CD4-positive, alpha-beta T cell (primary cell): ENCODE measurements around the gene TAF4. TPM values are rescaled to one million over a fixed set of nuclear protein-coding genes. Genes with fewer than 3 reads are reported as not detected.
A peak's percentile ranks its signal among the peaks of the same experiment; 100 is the strongest.
"Not testable (repeated sequence)": the region's sequence is repeated elsewhere in the genome, so short reads cannot be mapped to it uniquely, and the experiment has no call there.

Experiments
- ATAC-seq: fragments of 200-7000 bp; cut with Tn5 transposase; one replicate; pipeline ENCODE4 v1.10.0; 2022; ENCODE audit warnings: mild to moderate bottlenecking; ENCODE audit not compliant: poor library complexity
- CTCF ChIA-PET: fragments of 350-600 bp; sonication (Branson Sonifier 250); formaldehyde crosslinking; loops from one replicate; lab custom pipeline; 2021; ENCODE audit warnings: antibody characterized with exemption, inconsistent platforms; lab: Charles Lee
- POLR2A ChIA-PET: fragments of 350-600 bp; sonication (Branson Sonifier 250); formaldehyde crosslinking; loops from one replicate; lab custom pipeline; 2021; ENCODE audit warnings: antibody characterized with exemption, inconsistent platforms; lab: Charles Lee
- DNase-seq, 14 experiments: peaks; one replicate each; pipeline ENCODE4 v3.0.0-alpha.2; 2013 to 2020; ENCODE audit warnings: mixed read lengths in 2 of 14
- H3K27ac ChIP-seq, 2 donors: one replicate each; pipeline versions ENCODE4 v1.5.1 to v1.7.0; 2013; ENCODE audit warnings: low read length in 2 of 2, low read depth in 1 of 2, mild to moderate bottlenecking in 1 of 2
- H3K27me3 ChIP-seq, 2 experiments: 1 replicate in 1 of 2; 2 replicates in 1 of 2; pipeline versions ENCODE4 v1.6.1 to v1.7.0; 2013; ENCODE audit warnings: low read length in 2 of 2, control low read depth in 1 of 2, mild to moderate bottlenecking in 1 of 2, moderate library complexity in 1 of 2; ENCODE audit not compliant: insufficient read depth in 2 of 2, control insufficient read depth in 1 of 2
- H3K36me3 ChIP-seq: one replicate; pipeline ENCODE4 v1.6.1; 2013; ENCODE audit warnings: low read length, control low read depth; ENCODE audit not compliant: insufficient read depth
- H3K4me1 ChIP-seq: one replicate; pipeline ENCODE4 v1.6.1; 2013; ENCODE audit warnings: low read length, control low read depth; ENCODE audit not compliant: insufficient read depth
- H3K4me3 ChIP-seq: one replicate; pipeline ENCODE4 v1.5.1; 2013; ENCODE audit warnings: mild to moderate bottlenecking, low read length, moderate library complexity
- H3K9me3 ChIP-seq, 2 experiments: 1 replicate in 1 of 2; 2 replicates in 1 of 2; pipeline versions ENCODE4 v1.6.1 to v1.7.0; 2013; ENCODE audit warnings: low read length in 2 of 2, mild to moderate bottlenecking in 2 of 2, control low read depth in 1 of 2, moderate library complexity in 1 of 2; ENCODE audit not compliant: control insufficient read depth in 1 of 2, insufficient read depth in 1 of 2
- H3K27ac Mint-ChIP-seq: one replicate; pipeline ENCODE4 v1.8.0; 2020; ENCODE audit warnings: mixed read lengths
- H3K27me3 Mint-ChIP-seq: one replicate; pipeline ENCODE4 v1.8.0; 2021; ENCODE audit warnings: mixed read lengths
- H3K36me3 Mint-ChIP-seq: one replicate; pipeline ENCODE4 v1.8.0; 2021; ENCODE audit warnings: low read depth, mixed read lengths
- H3K4me1 Mint-ChIP-seq: one replicate; pipeline ENCODE4 v1.8.0; 2021; ENCODE audit warnings: low read depth, mixed read lengths
- H3K4me3 Mint-ChIP-seq: one replicate; pipeline ENCODE4 v1.8.0; 2020; ENCODE audit warnings: mild to moderate bottlenecking, mixed read lengths
- H3K9me3 Mint-ChIP-seq: one replicate; pipeline ENCODE4 v1.8.0; 2020; ENCODE audit warnings: mixed read lengths
- CTCF ChIP-seq: fragments of 200-600 bp; IDR thresholded peaks from one replicate; pipeline ENCODE4 v1.8.0; 2022; ENCODE audit warnings: antibody characterized with exemption, mild to moderate bottlenecking
- intact Hi-C, 2 experiments: fragments of 100-400 bp; cut with DNase I in 1 of 2; cut with micrococcal nuclease in 1 of 2; formaldehyde crosslinking; loops; one replicate each; pipeline versions ENCODE4 v1.15.1 to v1.9.0; 2023 to 2025; cut with DNase I, micrococcal nuclease
- total RNA-seq, 174 experiments: library from RNA in 2 of 174; stranded (reverse) in 2 of 174; gene quantifications; one replicate each; pipeline ENCODE4 v1.2.3 and lab custom pipeline; 2021 to 2026

Gene TAF4
- total RNA-seq, 2 experiments from 2014 or later = 11.1 to 12.5 TPM

- Histone ChIP-seq H3K27me3 (no peaks in the 10 kb centered on the region), H3K9me3 (peaks cover 0 to 35% of the 10 kb centered on the region in 2 experiments), H3K4me1 (peaks cover 15% of the 10 kb centered on the region), H3K4me3 (no peak overlapping the region), H3K36me3 (peaks cover 37% of the 10 kb centered on the region), H3K27ac (no peak overlapping the region)
- no peak for DNase-seq
- no peak for ATAC-seq
- intact Hi-C loops = no loop called here
- Mint-ChIP-seq H3K27ac (peak overlapping the region; percentile 5), H3K9me3 (peaks cover 3% of the 10 kb centered on the region), H3K4me3 (no peak overlapping the region), H3K4me1 (peaks cover 30% of the 10 kb centered on the region), H3K36me3 (peaks cover 56% of the 10 kb centered on the region), H3K27me3 (no peaks in the 10 kb centered on the region)
- TF ChIP-seq CTCF = no peak
- ChIA-PET CTCF (no interaction called here), POLR2A (no interaction called here)
These were observed 81.7 kb downstream of the TAF4 start for GRCh38 chr20:61983965-61984364.

- H3K9me3 ChIP-seq = peaks cover 0 to 40% of the 10 kb centered on the region in 2 experiments
- intact Hi-C loops = no loop called here
- no peak overlapping the region for H3K4me3 ChIP-seq
- ATAC-seq (no peak), DNase-seq (no peak)
- Mint-ChIP-seq H3K36me3 (peaks cover 51% of the 10 kb centered on the region), H3K27me3 (no peaks in the 10 kb centered on the region), H3K4me1 (peaks cover 30% of the 10 kb centered on the region), H3K9me3 (peaks cover 3% of the 10 kb centered on the region), H3K4me3 (no peak overlapping the region), H3K27ac (no peak overlapping the region)
- H3K27ac ChIP-seq = no peak overlapping the region
- no peaks in the 10 kb centered on the region for H3K27me3 ChIP-seq
- ChIA-PET POLR2A (no interaction called here), CTCF (no interaction called here)
- peaks cover 15% of the 10 kb centered on the region for H3K4me1 ChIP-seq
- TF ChIP-seq CTCF = no peak
- peaks cover 27% of the 10 kb centered on the region for H3K36me3 ChIP-seq
These were observed 82.7 kb downstream of the TAF4 start for GRCh38 chr20:61982951-61983315.

DNA sequence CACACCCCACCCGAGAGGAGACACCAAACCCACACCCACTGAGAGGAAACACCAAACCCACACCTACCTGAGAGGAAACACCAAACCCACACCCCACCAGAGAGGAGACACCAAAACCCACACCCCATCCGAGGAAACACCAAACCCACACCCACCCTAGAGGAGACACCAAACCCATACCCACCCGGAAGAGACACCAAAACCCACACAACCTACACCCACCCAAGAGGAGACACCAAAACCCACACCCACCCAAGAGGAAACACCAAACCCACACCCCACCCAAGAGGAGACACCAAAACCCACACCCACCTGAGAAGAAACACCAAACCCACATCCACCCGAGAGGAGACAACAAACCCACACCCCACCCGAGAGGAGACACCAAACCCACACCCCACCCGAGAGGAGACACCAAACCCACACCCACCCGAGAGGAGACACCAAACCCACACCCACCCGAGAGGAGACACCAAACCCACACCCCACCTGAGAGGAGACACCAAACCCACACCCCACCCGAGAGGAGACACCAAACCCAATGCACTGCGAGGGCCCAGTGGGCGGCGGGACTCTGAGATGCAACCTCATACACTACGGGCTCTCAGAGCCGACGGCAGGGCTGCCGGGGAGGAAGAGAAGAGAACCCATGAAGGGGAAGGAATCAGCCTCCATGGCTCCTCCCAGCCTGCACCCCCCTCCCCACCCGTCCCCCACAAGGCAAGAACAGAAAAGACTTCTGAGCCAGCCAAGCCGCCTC is 83.3 kb downstream of the TAF4 start:
- Histone ChIP-seq H3K27ac (peak overlapping the region in 1 of 2 donors; percentile 29), H3K4me3 (no peak overlapping the region), H3K4me1 (peaks cover 17% of the 10 kb centered on the region), H3K27me3 (no peaks in the 10 kb centered on the region), H3K36me3 (peaks cover 25% of the 10 kb centered on the region), H3K9me3 (peaks cover 0 to 38% of the 10 kb centered on the region in 2 experiments)
- Mint-ChIP-seq H3K9me3 (peaks cover 3% of the 10 kb centered on the region), H3K27ac (no peak overlapping the region), H3K36me3 (peaks cover 50% of the 10 kb centered on the region), H3K27me3 (no peaks in the 10 kb centered on the region), H3K4me1 (peaks cover 30% of the 10 kb centered on the region), H3K4me3 (no peak overlapping the region)
- TF ChIP-seq CTCF = no peak
- ATAC-seq (no peak), DNase-seq (peak in 3 of 14 experiments; percentile 9 to 54 (median 33))
- intact Hi-C loops = no loop called here
- CTCF ChIA-PET = no interaction called here
- POLR2A ChIA-PET = no interaction called here

DNA sequence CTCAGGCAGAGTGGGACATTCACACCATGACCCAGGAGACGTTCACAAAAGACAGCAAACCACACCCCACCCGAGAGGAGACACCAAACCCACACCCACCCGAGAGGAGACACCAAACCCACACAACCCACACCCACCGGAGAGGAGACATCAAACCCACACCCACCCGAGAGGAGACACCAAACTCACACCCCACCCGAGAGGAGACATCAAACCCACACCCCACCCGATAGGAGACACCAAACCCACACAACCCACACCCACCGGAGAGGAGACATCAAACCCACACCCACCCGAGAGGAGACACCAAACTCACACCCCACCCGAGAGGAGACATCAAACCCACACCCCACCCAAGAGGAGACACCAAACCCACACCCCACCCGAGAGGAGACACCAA is 84.0 kb downstream of the TAF4 start:
- peaks cover 26% of the 10 kb centered on the region for H3K4me1 Mint-ChIP-seq
- peaks cover 17% of the 10 kb centered on the region for H3K4me1 ChIP-seq
- H3K27ac Mint-ChIP-seq, CTCF ChIA-PET, H3K9me3 Mint-ChIP-seq, H3K27me3 ChIP-seq, H3K27me3 Mint-ChIP-seq, ATAC-seq, DNase-seq, H3K4me3 Mint-ChIP-seq, intact Hi-C loops, H3K4me3 ChIP-seq, H3K27ac ChIP-seq, POLR2A ChIA-PET: not testable (repeated sequence)
- peaks cover 0 to 32% of the 10 kb centered on the region in 2 experiments for H3K9me3 ChIP-seq
- peaks cover 23% of the 10 kb centered on the region for H3K36me3 ChIP-seq
- peaks cover 46% of the 10 kb centered on the region for H3K36me3 Mint-ChIP-seq
